HepG2 (cell line): ENCODE measurements around the gene SNRNP200. TPM values are rescaled to one million over a fixed set of nuclear protein-coding genes. Genes with fewer than 3 reads are reported as not detected.

Experiments
- CEBPZ ChIP-seq: IDR thresholded peaks from 2 replicates; pipeline ENCODE4 v1.6.1; 2012; ENCODE audit warnings: low read length, improper control_type of control experiment
- CTCF ChIP-seq: sonication (generic); formaldehyde crosslinking; IDR thresholded peaks from 2 replicates; pipeline ENCODE4 v1.5.0; 2020; ENCODE audit warnings: mild to moderate bottlenecking, missing genetic modification reagents, moderate library complexity
- ELF1 ChIP-seq: sonication (generic); formaldehyde crosslinking; IDR thresholded peaks from 2 replicates; pipeline ENCODE4 v1.4.0; 2020; ENCODE audit warnings: missing genetic modification reagents
- HDAC2 ChIP-seq: sonication (generic); formaldehyde crosslinking; IDR thresholded peaks from 2 replicates; pipeline ENCODE4 v1.4.0; 2020; ENCODE audit warnings: missing genetic modification reagents
- JUNB ChIP-seq: sonication (generic); formaldehyde crosslinking; IDR thresholded peaks from 2 replicates; pipeline ENCODE4 v1.8.0; 2022; ENCODE audit warnings: missing genetic modification reagents, mild to moderate bottlenecking, borderline replicate concordance
- NAIF1 ChIP-seq: sonication (generic); formaldehyde crosslinking; IDR thresholded peaks from 2 replicates; pipeline ENCODE4 v1.5.0; 2020; ENCODE audit warnings: mild to moderate bottlenecking, missing genetic modification reagents, borderline replicate concordance
- NCOR1 ChIP-seq: fragments of 200-600 bp; sonication (generic); IDR thresholded peaks from 2 replicates; pipeline ENCODE4 v1.7.0; 2017; ENCODE audit warnings: antibody characterized with exemption, low read length, borderline replicate concordance
- RCOR2 ChIP-seq: IDR thresholded peaks from 2 replicates; pipeline ENCODE4 v1.6.1; 2016; ENCODE audit warnings: missing biosample characterization, missing genetic modification reagents
- SIN3A ChIP-seq: IDR thresholded peaks from 2 replicates; pipeline ENCODE4 v1.6.1; 2011; ENCODE audit warnings: low read depth, mild to moderate bottlenecking, control low read depth, low read length, borderline replicate concordance
- TFDP1 ChIP-seq: IDR thresholded peaks from 2 replicates; pipeline ENCODE4 v1.6.1; 2016; ENCODE audit warnings: missing compliant biosample characterization, missing genetic modification reagents, borderline replicate concordance
- TGIF2 ChIP-seq: IDR thresholded peaks from 2 replicates; pipeline ENCODE4 v1.6.1; 2016; ENCODE audit warnings: control low read depth, missing compliant biosample characterization
- ZBTB14 ChIP-seq: sonication (generic); formaldehyde crosslinking; IDR thresholded peaks from 2 replicates; pipeline ENCODE4 v1.4.0; 2020; ENCODE audit warnings: missing genetic modification reagents
- ZBTB25 ChIP-seq: IDR thresholded peaks from 2 replicates; pipeline ENCODE4 v1.6.1; 2018; ENCODE audit warnings: missing genetic modification reagents
- ZEB1 ChIP-seq: IDR thresholded peaks from 2 replicates; pipeline ENCODE4 v1.6.1; 2012; ENCODE audit warnings: mild to moderate bottlenecking, low read depth, inconsistent platforms; ENCODE audit not compliant: insufficient replicate concordance
- ZNF18 ChIP-seq: sonication (generic); formaldehyde crosslinking; IDR thresholded peaks from 2 replicates; pipeline ENCODE4 v1.8.0; 2022; ENCODE audit warnings: mild to moderate bottlenecking, missing genetic modification reagents; ENCODE audit not compliant: insufficient replicate concordance
- ZNF207 ChIP-seq: fragments of 450-650 bp; IDR thresholded peaks from 2 replicates; pipeline ENCODE4 v1.6.1; 2016; ENCODE audit warnings: antibody characterized with exemption, borderline replicate concordance
- ZNF24 ChIP-seq: fragments of 450-650 bp; IDR thresholded peaks from 2 replicates; pipeline ENCODE4 v1.6.1; 2017; ENCODE audit warnings: antibody characterized with exemption, mild to moderate bottlenecking
- ZNF326 ChIP-seq: sonication (generic); formaldehyde crosslinking; IDR thresholded peaks from 2 replicates; pipeline ENCODE4 v1.4.0; 2020; ENCODE audit warnings: missing genetic modification reagents, borderline replicate concordance
- ZNF367 ChIP-seq: sonication (generic); formaldehyde crosslinking; IDR thresholded peaks from 2 replicates; pipeline ENCODE4 v1.4.0; 2020; ENCODE audit warnings: missing genetic modification reagents, borderline replicate concordance
- ZNF501 ChIP-seq: sonication (generic); formaldehyde crosslinking; IDR thresholded peaks from 2 replicates; pipeline ENCODE4 v1.5.1; 2020; ENCODE audit warnings: mild to moderate bottlenecking, moderate library complexity, missing genetic modification reagents
- ZNF615 ChIP-seq: sonication (generic); formaldehyde crosslinking; IDR thresholded peaks from 2 replicates; pipeline ENCODE4 v1.5.0; 2020; ENCODE audit warnings: mild to moderate bottlenecking, missing genetic modification reagents, borderline replicate concordance
- polyA plus RNA-seq, 8 experiments: library from polyadenylated mRNA; depleted of rRNA in 3 of 8; stranded (reverse) in 7 of 8; unstranded in 1 of 8; fragments of >200 nt; fragmentation: Illumina TruSeq in 4 of 8; extraction: Trizol in 4 of 8; gene quantifications; 2 replicates each; pipeline versions ENCODE4 v1.2.1 to v1.2.3, GENCODE V29; 2011 to 2016; ENCODE audit warnings: low read depth in 4 of 8, missing spikeins in 1 of 8, mixed read lengths in 1 of 8; ENCODE audit not compliant: insufficient read depth in 1 of 8
- total RNA-seq, 5 experiments: library from RNA; depleted of rRNA; stranded (reverse); fragments of >200 nt; fragmentation: Illumina TruSeq; extraction: Trizol; gene quantifications; 2 replicates each; pipeline ENCODE4 v1.2.3, GENCODE V29; 2016; ENCODE audit warnings: low read depth in 1 of 5

Gene SNRNP200
- total and polyA plus RNA-seq, 2 of the 13 experiments (the other 11 are each of a cell fraction or from before 2014, with no cell fraction given), result 99.0 to 232 TPM

GRCh38 chr2:96317584-96317997, 12.2 kb upstream of the SNRNP200 start (continued):
- TF ChIP-seq ZNF18 (CRISPR knock-in tag) (no peak), CTCF (CRISPR knock-in tag) (peak; percentile 28), HDAC2 (CRISPR knock-in tag) (peak; percentile 59; the same call in 1 of the 2 replicates), TFDP1 (CRISPR knock-in tag) (no peak), ELF1 (CRISPR knock-in tag) (peak; percentile 78), CEBPZ (no peak), TGIF2 (CRISPR knock-in tag) (no peak), ZNF24 (no peak), RCOR2 (CRISPR knock-in tag) (peak; percentile 70; the same call in 1 of the 2 replicates), NCOR1 (no peak), ZNF615 (no peak), ZNF326 (CRISPR knock-in tag) (no peak), SIN3A (no peak), ZBTB14 (CRISPR knock-in tag) (no peak), ZNF207 (no peak), ZNF367 (CRISPR knock-in tag) (no peak), JUNB (CRISPR knock-in tag) (no peak), ZBTB25 (CRISPR knock-in tag) (no peak), NAIF1 (no peak), ZEB1 (no peak), ZNF501 (CRISPR knock-in tag) (0 out of 2 replicates have a peak, but pooled peaks have one; percentile 12)
